GM19397 (cell line): ENCODE measurements around the gene THSD4.

Experiments
- ATAC-seq: cut with Tn5 transposase; IDR thresholded peaks from one replicate; pipeline ENCODE4 v1.9.1; 2021; ENCODE audit warnings: mild to moderate bottlenecking, moderate library complexity; ENCODE audit not compliant: unreplicated experiment

Gene THSD4

DNA sequence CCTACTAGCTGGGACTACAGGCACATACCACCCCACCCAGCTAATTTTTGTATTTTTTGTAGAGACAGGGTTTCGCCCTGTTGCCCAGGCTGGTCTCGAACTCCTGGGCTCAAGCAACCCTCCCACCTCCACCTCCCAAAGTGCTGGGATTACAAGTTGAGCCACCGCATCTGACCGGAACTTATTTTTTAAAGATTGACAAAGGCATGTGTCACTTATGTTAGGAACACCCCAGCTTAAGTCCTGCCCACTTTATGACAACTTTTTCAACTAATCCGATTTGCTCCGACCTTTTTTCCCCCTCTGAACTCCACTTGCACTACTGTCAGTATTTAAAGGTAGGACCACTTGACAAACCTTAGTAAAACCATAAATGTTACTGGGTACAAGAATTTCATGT is 483.5 kb downstream of the THSD4 start:
- ATAC-seq, result no peak

DNA sequence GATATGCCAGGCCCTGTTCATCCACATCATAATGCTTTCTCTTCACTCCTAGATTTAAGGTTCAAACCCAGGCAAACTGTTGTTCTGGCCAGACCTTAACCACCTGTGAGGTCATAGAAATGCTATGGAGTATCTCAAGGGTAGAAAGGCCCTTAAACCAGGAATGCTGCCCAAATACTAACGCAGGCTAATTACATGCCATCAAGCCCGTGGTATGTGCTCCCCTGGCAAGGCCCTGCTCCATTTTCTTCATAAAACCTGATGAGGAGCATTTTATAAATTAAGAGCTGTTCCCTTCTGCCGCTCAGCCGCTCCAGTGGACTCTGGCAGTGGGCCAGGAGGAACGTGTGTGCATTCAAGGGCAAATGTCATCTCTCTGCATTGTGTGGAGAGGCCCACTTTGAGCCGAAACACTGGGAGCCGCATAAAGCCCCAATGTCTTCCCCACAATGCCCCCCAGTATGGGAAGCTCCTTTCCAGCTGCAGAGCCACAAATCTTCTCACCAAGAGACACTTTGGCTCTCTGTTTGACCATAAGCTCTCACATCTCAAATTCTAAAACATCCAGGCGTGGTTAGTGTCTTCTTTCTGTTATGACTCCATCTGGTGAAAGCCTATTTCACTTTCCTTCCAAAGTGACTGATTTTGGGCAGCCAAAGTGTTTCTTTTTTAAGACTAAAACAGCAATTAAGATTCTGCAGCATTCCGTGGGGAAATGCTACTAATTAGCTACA is 484.3 kb downstream of the THSD4 start:
- ATAC-seq, result no peak

DNA sequence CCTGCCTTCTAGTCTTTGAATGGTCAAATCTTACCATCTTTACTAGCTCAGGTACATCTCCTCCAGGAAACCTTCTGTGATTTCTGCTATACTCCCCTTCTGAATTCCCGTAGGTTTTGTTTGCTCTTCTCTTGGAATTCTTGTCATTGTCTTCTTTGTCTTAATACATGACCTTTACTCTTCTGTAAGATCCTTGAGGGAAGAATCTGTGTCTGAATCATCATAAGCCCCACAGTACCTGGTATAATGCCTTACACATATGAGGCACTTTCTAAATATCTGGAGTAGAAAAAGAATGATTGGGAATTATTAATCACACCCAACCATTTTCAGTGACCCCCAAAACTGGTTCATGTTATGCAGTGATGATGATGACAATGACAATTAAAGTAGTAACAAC is 485.0 kb downstream of the THSD4 start:
- ATAC-seq, result no peak

- no peak for ATAC-seq
Measured at GRCh38 chr15:71601038-71601834, 486.0 kb downstream of the THSD4 start.

DNA sequence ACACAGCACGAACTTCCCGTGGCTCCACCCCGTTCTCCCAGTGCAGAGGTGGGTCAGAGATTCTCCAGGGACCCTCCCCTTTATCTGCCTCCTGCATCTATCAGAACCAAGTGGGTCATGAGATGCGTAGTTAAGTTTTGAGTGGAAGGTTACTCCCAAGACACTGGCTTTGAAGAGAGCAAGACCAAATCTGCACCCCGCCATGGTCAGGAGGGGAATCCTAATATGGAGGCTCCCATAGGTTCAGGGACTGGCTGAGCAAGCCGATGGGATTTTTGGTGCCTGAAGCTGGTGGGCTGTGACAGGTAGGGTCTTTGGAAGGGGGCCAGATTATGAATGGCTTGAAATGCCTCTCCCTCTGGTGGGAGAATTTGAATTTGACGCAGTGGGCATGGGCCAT is 488.1 kb downstream of the THSD4 start:
- ATAC-seq, result no peak

GRCh38 chr15:71607383-71607782 is 492.1 kb downstream of the THSD4 start:
- no peak for ATAC-seq

DNA sequence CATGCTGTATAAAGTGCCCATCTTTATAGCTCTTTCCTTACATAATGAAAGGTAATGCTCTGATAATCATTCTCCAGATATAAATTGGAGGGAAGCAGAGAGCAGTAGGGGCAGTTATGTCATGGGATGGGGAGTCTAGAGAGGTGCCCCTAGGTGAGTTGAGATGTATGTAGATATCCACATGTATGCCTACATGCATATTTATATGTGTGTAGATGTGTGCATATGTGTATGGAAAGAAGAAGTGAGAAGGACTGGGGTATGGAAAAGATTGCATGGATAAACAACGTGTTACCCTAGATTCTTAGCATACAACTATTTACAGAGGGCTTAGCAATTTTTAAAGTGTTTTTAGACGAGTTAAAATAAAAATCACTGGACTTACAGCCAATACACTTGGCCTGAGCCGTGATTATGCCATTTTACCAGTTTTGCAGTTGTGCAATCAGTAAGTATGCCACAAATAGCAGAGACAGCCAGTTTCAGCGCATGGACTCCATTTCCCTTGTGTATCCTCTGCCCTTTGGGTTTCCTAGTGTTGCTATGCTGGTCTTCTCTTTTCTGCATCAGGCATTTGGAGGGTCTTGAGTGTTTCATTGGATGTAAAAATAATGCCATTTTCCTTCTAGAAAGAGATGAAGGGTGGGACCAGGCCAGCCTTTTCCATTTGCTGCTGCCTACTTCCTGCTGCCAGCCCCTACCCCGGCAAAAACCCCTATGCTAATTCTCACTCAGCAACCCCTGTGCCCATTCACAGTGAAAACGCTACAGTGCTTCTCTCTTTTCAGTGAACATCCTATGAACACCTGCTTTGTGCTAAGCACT is 495.7 kb downstream of the THSD4 start:
- no peak for ATAC-seq

DNA sequence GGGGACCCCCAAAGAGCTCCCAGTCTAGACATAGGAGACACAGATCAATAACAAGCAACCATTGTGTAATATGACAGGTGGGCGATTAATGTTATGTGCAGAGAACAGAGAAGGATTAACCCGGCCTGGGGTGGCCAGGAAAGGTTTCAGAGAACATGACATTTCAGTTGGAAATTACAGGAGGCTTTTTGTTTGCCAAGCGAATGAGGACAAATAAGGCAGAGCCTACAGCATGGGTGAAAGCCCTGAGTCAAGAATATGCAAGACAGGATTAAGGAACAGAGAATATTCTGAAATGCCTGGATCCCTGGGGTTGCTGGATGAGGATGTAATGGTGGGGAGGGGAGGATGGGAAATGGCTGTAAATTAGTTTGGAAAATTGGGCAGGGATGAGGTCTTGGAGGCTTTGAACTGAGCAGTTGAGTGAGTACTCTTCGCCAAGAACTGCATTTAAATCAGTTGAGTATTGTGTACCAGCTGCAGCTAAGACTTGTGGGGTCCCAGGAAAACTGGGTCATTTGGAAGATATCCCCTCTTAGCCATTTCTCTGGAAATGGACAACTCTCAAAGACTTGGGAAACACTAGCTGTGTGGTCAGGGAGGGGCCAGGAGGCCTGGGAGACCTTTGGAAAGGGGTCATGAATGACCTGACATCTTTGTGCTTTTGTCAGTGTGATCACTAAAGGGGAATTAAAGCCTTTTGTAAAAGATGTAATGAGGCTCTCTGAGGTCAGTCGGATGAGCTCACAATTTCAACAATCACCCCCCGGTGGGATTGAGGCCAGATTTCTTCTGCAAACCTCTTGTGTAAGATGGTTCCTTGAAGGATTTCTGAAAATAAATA is 496.5 kb downstream of the THSD4 start:
- ATAC-seq, result no peak

GRCh38 chr15:71612397-71612722 is 497.1 kb downstream of the THSD4 start:
- no peak for ATAC-seq

- no peak for ATAC-seq
Measured at GRCh38 chr15:71612869-71613268, 497.6 kb downstream of the THSD4 start.

DNA sequence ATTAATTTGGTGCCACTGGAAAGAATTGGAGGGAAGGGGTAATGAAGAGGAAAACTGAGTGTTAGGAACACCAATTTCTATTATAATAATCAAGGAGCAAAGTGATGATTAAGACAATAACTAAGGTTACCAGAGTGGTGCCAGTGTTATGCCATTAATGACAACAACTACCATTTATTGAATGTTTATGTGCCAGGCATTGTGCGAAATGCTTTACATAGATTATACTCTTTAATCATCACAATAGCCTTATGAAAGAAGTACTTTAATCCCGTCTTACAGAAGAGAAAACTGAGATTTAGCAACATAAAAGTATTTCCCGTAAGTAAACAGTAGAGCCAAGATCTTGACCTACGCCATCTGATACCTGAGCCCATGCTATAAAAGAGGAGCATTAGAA is 507.8 kb downstream of the THSD4 start:
- no peak for ATAC-seq

- no peak for ATAC-seq
Measured at GRCh38 chr15:71626596-71627088, 511.4 kb downstream of the THSD4 start.

DNA sequence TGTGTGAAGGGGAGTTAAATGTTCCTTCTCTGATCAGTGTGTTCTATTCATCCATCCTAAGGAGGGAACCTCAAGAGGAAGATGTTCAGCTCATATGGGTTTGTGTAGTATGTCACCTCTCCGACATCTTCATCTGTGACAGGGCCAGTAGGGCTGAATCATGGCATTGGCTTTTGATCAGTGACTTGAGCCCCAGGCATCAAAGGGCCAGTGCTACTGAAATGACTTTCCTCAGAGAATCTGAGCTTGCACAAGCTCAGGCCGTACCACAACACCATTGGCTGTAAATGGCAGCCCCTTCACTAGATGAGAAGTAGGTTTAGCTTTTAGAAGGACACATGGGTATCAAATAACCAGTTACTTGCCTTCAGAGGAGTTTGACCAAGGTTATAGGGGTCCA is 511.9 kb downstream of the THSD4 start:
- ATAC-seq, result no peak

- ATAC-seq, result no peak
Measured at GRCh38 chr15:71627604-71628003, 512.3 kb downstream of the THSD4 start.

- no peak for ATAC-seq
Measured at GRCh38 chr15:71628988-71629770, 513.9 kb downstream of the THSD4 start.

- ATAC-seq, result no peak
Measured at GRCh38 chr15:71629781-71630474, 514.7 kb downstream of the THSD4 start.

GRCh38 chr15:71630475-71630809 is 515.2 kb downstream of the THSD4 start:
- ATAC-seq, result no peak

DNA sequence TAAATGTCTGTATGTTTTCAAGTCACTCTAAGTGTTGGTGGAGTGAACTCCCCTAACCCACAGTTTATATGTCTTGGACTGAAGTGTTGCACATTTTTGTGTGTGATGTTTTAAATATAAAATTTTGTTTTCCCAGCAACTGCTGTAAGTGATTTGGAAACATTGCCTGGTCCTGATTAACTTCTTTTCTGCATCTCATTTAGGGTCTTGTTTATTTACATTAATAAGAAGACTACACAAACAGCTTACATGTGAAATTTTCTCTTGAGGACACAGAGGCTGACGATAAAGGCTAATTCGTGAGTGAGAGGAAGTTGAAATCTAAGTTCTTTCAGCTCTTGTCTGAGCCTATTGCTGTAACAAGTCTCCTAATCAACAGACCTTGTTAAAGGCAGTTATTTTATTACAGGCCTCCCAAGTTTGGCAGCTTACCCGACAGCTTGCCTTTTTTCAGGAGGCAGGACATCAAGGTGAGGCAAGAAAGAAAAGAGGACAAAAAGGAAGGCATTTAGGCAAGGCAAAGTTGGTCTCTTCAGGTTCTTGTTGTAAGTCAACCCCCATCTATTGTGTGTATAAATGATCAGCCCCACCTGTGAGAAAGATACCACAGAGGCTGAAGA is 517.4 kb downstream of the THSD4 start:
- no peak for ATAC-seq
